HuH-7.5 (cell line): ENCODE data around the gene TMEM43.

Experiments
- DNase-seq: peaks from one replicate; pipeline ENCODE4 v3.0.0; 2011; ENCODE audit warnings: low spot score

Gene TMEM43

GRCh38 chr3:14178247-14179113 lies 53.6 kb downstream of the TMEM43 start, which contains the start of the genes LSM3 and XPC:
TSS of gene LSM3 (plus strand) at chr3:14178817. CDS start at chr3:14178861, 44 bp downstream.
TSS of gene XPC (minus strand) at chr3:14178601. CDS start at chr3:14178568, 33 bp downstream.
- DNase-seq: peak; percentile 90

GRCh38 chr3:14179114-14179465 lies 54.2 kb downstream of the TMEM43 start:
- DNase-seq: no peak

- no peak for DNase-seq
Measured at GRCh38 chr3:14179795-14180194, 54.9 kb downstream of the TMEM43 start.

GRCh38 chr3:14181253-14181652 lies 56.4 kb downstream of the TMEM43 start:
- no peak for DNase-seq

- DNase-seq: no peak
Measured at GRCh38 chr3:14183015-14183577, 58.2 kb downstream of the TMEM43 start.

GRCh38 chr3:14186854-14187458 lies 62.1 kb downstream of the TMEM43 start:
- DNase-seq: no peak

GRCh38 chr3:14188041-14188754 lies 63.3 kb downstream of the TMEM43 start:
- no peak for DNase-seq
